CD4-positive, alpha-beta T cell treated with Interleukin-15 for 1 hour (primary cell): Measurements from ENCODE around the gene GBP1.
"Not testable (repeated sequence)": the region's sequence is repeated elsewhere in the genome, so short reads cannot be mapped to it uniquely, and the experiment has no call there.

Experiments used
- DNase-seq: peaks from one replicate; pipeline ENCODE4 v3.0.0-alpha.2; 2020

Gene GBP1

GRCh38 chr1:89065079-89065868 lies at the start of gene GBP1:
TSS of gene GBP1 (minus strand) at chr1:89065208. CDS start at chr1:89063234, 1,974 bp downstream.
- DNase-seq: no peak

- no peak for DNase-seq
Observed at GRCh38 chr1:89114662-89115061, 49.7 kb upstream of the GBP1 start.

GRCh38 chr1:89112871-89113613 lies 48.0 kb upstream of the GBP1 start:
- no peak for DNase-seq

- DNase-seq: no peak
Observed at GRCh38 chr1:89104687-89105086, 39.7 kb upstream of the GBP1 start.

GRCh38 chr1:89104147-89104546 lies 39.1 kb upstream of the GBP1 start:
- DNase-seq: no peak

- DNase-seq: no peak
Observed at GRCh38 chr1:89102021-89102420, 37.0 kb upstream of the GBP1 start.

- no peak for DNase-seq
Observed at GRCh38 chr1:89100412-89100811, 35.4 kb upstream of the GBP1 start.

GRCh38 chr1:89098857-89099256 lies 33.8 kb upstream of the GBP1 start:
- no peak for DNase-seq

GRCh38 chr1:89095737-89096136 lies 30.7 kb upstream of the GBP1 start:
- DNase-seq: no peak

GRCh38 chr1:89089962-89090361 lies 25.0 kb upstream of the GBP1 start:
- no peak for DNase-seq

GRCh38 chr1:89088572-89088971 lies 23.6 kb upstream of the GBP1 start:
- DNase-seq: no peak

- DNase-seq: no peak
Observed at GRCh38 chr1:89087241-89087640, 22.2 kb upstream of the GBP1 start.

GRCh38 chr1:89085781-89086180 lies 20.8 kb upstream of the GBP1 start:
- DNase-seq: peak; percentile 48

GRCh38 chr1:89081005-89081404 lies 16.0 kb upstream of the GBP1 start:
- peak; percentile 18 for DNase-seq

- DNase-seq: not testable (repeated sequence)
Observed at GRCh38 chr1:89080068-89080467, 15.1 kb upstream of the GBP1 start.

- not testable (repeated sequence) for DNase-seq
Observed at GRCh38 chr1:89072466-89073065, 7.6 kb upstream of the GBP1 start.

GRCh38 chr1:89070509-89070908 lies 5.5 kb upstream of the GBP1 start:
- DNase-seq: no peak

- no peak for DNase-seq
Observed at GRCh38 chr1:89069951-89070350, 4.9 kb upstream of the GBP1 start.

- no peak for DNase-seq
Observed at GRCh38 chr1:89068291-89068690, 3.3 kb upstream of the GBP1 start.

- DNase-seq: no peak
Observed at GRCh38 chr1:89064632-89065031, 376 bp downstream of the GBP1 start.

GRCh38 chr1:89063094-89063493 lies 1.9 kb downstream of the GBP1 start:
- no peak for DNase-seq

- no peak for DNase-seq
Observed at GRCh38 chr1:89060091-89060490, 4.9 kb downstream of the GBP1 start.

- no peak for DNase-seq
Observed at GRCh38 chr1:89051955-89052312, 13.1 kb downstream of the GBP1 start.
